ENCODE measurements around the gene HBG1. TPM values are rescaled to one million over a fixed set of nuclear protein-coding genes. Genes with fewer than 3 reads are reported as not detected.

Gene HBG1
- total RNA-seq, 1 experiment from 2014 or later, result 2.3 TPM

- DNase-seq (ENCODE audit: low read depth, low spot score) (no peak), ATAC-seq (no peak)
- no peaks in the 10 kb centered on the region for H3K9me3 ChIP-seq (ENCODE audit: control insufficient read depth, insufficient read depth, low read depth, low read length)
- H3K36me3 ChIP-seq (ENCODE audit: control insufficient read depth, insufficient read depth, low read length), result no peaks in the 10 kb centered on the region
- peaks cover 4% of the 10 kb centered on the region; the same call in 1 of the 2 replicates for H3K27me3 ChIP-seq (ENCODE audit: control insufficient read depth, insufficient read depth, low read length)
- H3K4me1 ChIP-seq (ENCODE audit: control insufficient read depth, insufficient read depth, low read length), result no peaks in the 10 kb centered on the region
- intact Hi-C loops (cut with micrococcal nuclease; ENCODE audit: unreplicated experiment), result no loop called here
- CTCF ChIA-PET, result interaction anchor here (0.6 kb wide), 1 partner anchor 358 kb away, joined by 3 read pairs; no protein-coding TSS in a partner anchor
- TF ChIP-seq TCF7L2 (IDR thresholded peaks at IDR 0.05; ENCODE audit: low read depth, low read length) (no peak), CTCF (IDR thresholded peaks at IDR 0.05) (no peak), SIN3A (IDR thresholded peaks at IDR 0.05; ENCODE audit: borderline replicate concordance, insufficient read depth, low read depth, low read length) (no peak), POLR2AphosphoS5 (IDR thresholded peaks at IDR 0.05; ENCODE audit: low read depth, low read length) (no peak), REST (IDR thresholded peaks at IDR 0.05; ENCODE audit: insufficient read depth in 1 of 2, low read depth in 2 of 2, low read length in 1 of 2) (no peak)
- no peak overlapping the region for H3K4me3 ChIP-seq (ENCODE audit: low read depth in 2 of 2, low read length in 2 of 2)
- no peak overlapping the region for H3K27ac ChIP-seq (ENCODE audit: low read length)
- BruUV-seq (replicated peaks), result no TSS peak
- POLR2A ChIA-PET, result no interaction called here
- in situ Hi-C loops (cut with HindIII; ENCODE audit: low pct_unique_long_range_greater_than_20kb, low sequenced_read_pairs), result no loop called here
Observed at GRCh38 chr11:5242208-5242607, 7.4 kb downstream of the HBG1 start.

- Histone ChIP-seq H3K27ac (ENCODE audit: low read length) (no peak overlapping the region), H3K4me3 (ENCODE audit: low read depth in 2 of 2, low read length in 2 of 2) (no peak overlapping the region), H3K9me3 (ENCODE audit: control insufficient read depth, insufficient read depth, low read depth, low read length) (no peaks in the 10 kb centered on the region), H3K4me1 (ENCODE audit: control insufficient read depth, insufficient read depth, low read length) (no peaks in the 10 kb centered on the region), H3K27me3 (ENCODE audit: control insufficient read depth, insufficient read depth, low read length) (peaks cover 4% of the 10 kb centered on the region; the same call in 1 of the 2 replicates), H3K36me3 (ENCODE audit: control insufficient read depth, insufficient read depth, low read length) (no peaks in the 10 kb centered on the region)
- DNase-seq (ENCODE audit: low read depth, low spot score) (no peak), ATAC-seq (no peak)
- ChIA-PET CTCF (no interaction called here), POLR2A (no interaction called here)
- no TSS peak for BruUV-seq (replicated peaks)
- in situ Hi-C loops (cut with HindIII; ENCODE audit: low pct_unique_long_range_greater_than_20kb, low sequenced_read_pairs), result no loop called here
- TF ChIP-seq TCF7L2 (IDR thresholded peaks at IDR 0.05; ENCODE audit: low read depth, low read length), result no peak
- intact Hi-C loops (cut with micrococcal nuclease; ENCODE audit: unreplicated experiment), result no loop called here
Observed at GRCh38 chr11:5241458-5241857, 8.2 kb downstream of the HBG1 start.

- ATAC-seq, result no peak
- intact Hi-C loops (cut with micrococcal nuclease; ENCODE audit: unreplicated experiment) (no loop called here), in situ Hi-C loops (cut with HindIII; ENCODE audit: low pct_unique_long_range_greater_than_20kb, low sequenced_read_pairs) (no loop called here)
- CTCF ChIA-PET, result no interaction called here
- BruUV-seq (replicated peaks), result no TSS peak
- TF ChIP-seq TCF7L2 (IDR thresholded peaks at IDR 0.05; ENCODE audit: low read depth, low read length) (no peak), REST (IDR thresholded peaks at IDR 0.05; ENCODE audit: insufficient read depth in 1 of 2, low read depth in 2 of 2, low read length in 1 of 2) (no peak), POLR2AphosphoS5 (IDR thresholded peaks at IDR 0.05; ENCODE audit: low read depth, low read length) (no peak), CTCF (IDR thresholded peaks at IDR 0.05) (no peak), SIN3A (IDR thresholded peaks at IDR 0.05; ENCODE audit: borderline replicate concordance, insufficient read depth, low read depth, low read length) (no peak)
- Histone ChIP-seq H3K4me1 (ENCODE audit: control insufficient read depth, insufficient read depth, low read length) (no peaks in the 10 kb centered on the region), H3K27me3 (ENCODE audit: control insufficient read depth, insufficient read depth, low read length) (peaks cover 4% of the 10 kb centered on the region; the same call in 1 of the 2 replicates), H3K27ac (ENCODE audit: low read length) (no peak overlapping the region), H3K4me3 (ENCODE audit: low read depth in 2 of 2, low read length in 2 of 2) (no peak overlapping the region), H3K36me3 (ENCODE audit: control insufficient read depth, insufficient read depth, low read length) (no peaks in the 10 kb centered on the region), H3K9me3 (ENCODE audit: control insufficient read depth, insufficient read depth, low read depth, low read length) (no peaks in the 10 kb centered on the region)
- POLR2A ChIA-PET, result no interaction called here
- DNase-seq (ENCODE audit: low read depth, low spot score), result no peak
Observed at GRCh38 chr11:5240458-5240857, 9.2 kb downstream of the HBG1 start.
